Mesothelial cell of epicardium (in vitro differentiated cells): ENCODE measurements around the gene CROT. TPM values are rescaled to one million over a fixed set of nuclear protein-coding genes. Genes with fewer than 3 reads are reported as not detected.

ENCODE experiments used
- DNase-seq, 2 experiments: peaks; one replicate each; pipeline ENCODE4 v3.0.0; 2021; ENCODE audit warnings: low spot score in 2 of 2; ENCODE audit not compliant: unreplicated experiment in 2 of 2
- H3K27ac Mint-ChIP-seq: 2 replicates; pipeline ENCODE4 v1.8.0; 2021; ENCODE audit warnings: mixed read lengths
- H3K27me3 Mint-ChIP-seq: 2 replicates; pipeline ENCODE4 v1.8.0; 2021; ENCODE audit warnings: low read depth, mixed read lengths
- H3K36me3 Mint-ChIP-seq: 2 replicates; pipeline ENCODE4 v1.8.0; 2021; ENCODE audit warnings: mixed read lengths
- H3K4me1 Mint-ChIP-seq: 2 replicates; pipeline ENCODE4 v1.8.0; 2021; ENCODE audit warnings: mixed read lengths
- H3K4me3 Mint-ChIP-seq: 2 replicates; pipeline ENCODE4 v1.8.0; 2021; ENCODE audit warnings: mild to moderate bottlenecking, moderate library complexity, mixed read lengths
- H3K9me3 Mint-ChIP-seq: 2 replicates; pipeline ENCODE4 v1.8.0; 2021; ENCODE audit warnings: mixed read lengths
- total RNA-seq: library from RNA; stranded (reverse); gene quantifications from 3 replicates; pipeline ENCODE4 v1.2.1, GENCODE V29; 2021
- TF ChIP-seq, protein P1 (sequence below): fragments of 200-600 bp; sonication (generic); IDR thresholded peaks from one replicate; pipeline ENCODE4 v1.5.0; 2021; ENCODE audit warnings: antibody characterized with exemption; ENCODE audit not compliant: unreplicated experiment

Gene CROT
- total RNA-seq, 1 donor from 2014 or later = 20.7 TPM

DNA sequence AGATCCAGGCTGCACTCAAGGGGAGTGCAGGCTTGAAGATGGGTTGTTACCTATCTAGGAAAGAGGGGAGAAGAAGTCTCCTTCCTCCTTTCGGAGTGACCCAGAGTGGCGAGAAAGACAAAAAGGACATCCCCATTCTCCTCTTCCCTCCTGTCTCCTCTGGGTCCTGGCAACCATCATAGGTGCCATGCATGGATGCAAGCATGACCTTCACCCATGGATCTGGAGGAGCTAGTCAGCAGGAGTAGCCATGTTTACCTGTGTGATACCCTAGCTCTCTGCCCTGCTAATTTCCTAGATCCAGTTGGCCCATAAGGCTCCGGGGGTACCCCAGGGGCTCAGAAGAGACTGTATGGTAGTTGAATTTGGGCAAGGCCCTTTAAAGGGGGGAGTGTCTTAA is 17.2 kb upstream of the CROT start:
- Mint-ChIP-seq H3K27me3 (no peaks in the 10 kb centered on the region), H3K27ac (no peak overlapping the region), H3K36me3 (peaks cover 77% of the 10 kb centered on the region), H3K4me1 (no peaks in the 10 kb centered on the region), H3K4me3 (no peak overlapping the region), H3K9me3 (peaks cover 57% of the 10 kb centered on the region)
- DNase-seq = no peak
- TF ChIP-seq, protein P1, sequence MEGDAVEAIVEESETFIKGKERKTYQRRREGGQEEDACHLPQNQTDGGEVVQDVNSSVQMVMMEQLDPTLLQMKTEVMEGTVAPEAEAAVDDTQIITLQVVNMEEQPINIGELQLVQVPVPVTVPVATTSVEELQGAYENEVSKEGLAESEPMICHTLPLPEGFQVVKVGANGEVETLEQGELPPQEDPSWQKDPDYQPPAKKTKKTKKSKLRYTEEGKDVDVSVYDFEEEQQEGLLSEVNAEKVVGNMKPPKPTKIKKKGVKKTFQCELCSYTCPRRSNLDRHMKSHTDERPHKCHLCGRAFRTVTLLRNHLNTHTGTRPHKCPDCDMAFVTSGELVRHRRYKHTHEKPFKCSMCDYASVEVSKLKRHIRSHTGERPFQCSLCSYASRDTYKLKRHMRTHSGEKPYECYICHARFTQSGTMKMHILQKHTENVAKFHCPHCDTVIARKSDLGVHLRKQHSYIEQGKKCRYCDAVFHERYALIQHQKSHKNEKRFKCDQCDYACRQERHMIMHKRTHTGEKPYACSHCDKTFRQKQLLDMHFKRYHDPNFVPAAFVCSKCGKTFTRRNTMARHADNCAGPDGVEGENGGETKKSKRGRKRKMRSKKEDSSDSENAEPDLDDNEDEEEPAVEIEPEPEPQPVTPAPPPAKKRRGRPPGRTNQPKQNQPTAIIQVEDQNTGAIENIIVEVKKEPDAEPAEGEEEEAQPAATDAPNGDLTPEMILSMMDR = no peak

- Mint-ChIP-seq H3K9me3 (peaks cover 67% of the 10 kb centered on the region), H3K27ac (no peak overlapping the region), H3K4me1 (no peaks in the 10 kb centered on the region), H3K27me3 (no peaks in the 10 kb centered on the region), H3K36me3 (peaks cover 75% of the 10 kb centered on the region), H3K4me3 (no peak overlapping the region)
- DNase-seq = no peak
- TF ChIP-seq, protein P1 = no peak
These were observed 15.1 kb upstream of the CROT start for GRCh38 chr7:87330316-87330715.

GRCh38 chr7:87330942-87331341 is 14.5 kb upstream of the CROT start:
- TF ChIP-seq, protein P1 = no peak
- H3K4me3 Mint-ChIP-seq = no peak overlapping the region
- no peak for DNase-seq
- no peaks in the 10 kb centered on the region for H3K27me3 Mint-ChIP-seq
- H3K9me3 Mint-ChIP-seq = peaks cover 65% of the 10 kb centered on the region
- no peaks in the 10 kb centered on the region for H3K4me1 Mint-ChIP-seq
- peaks cover 77% of the 10 kb centered on the region for H3K36me3 Mint-ChIP-seq
- no peak overlapping the region for H3K27ac Mint-ChIP-seq

GRCh38 chr7:87331687-87332252 is 13.7 kb upstream of the CROT start:
- no peak for DNase-seq
- TF ChIP-seq, protein P1 = no peak
- no peaks in the 10 kb centered on the region for H3K27me3 Mint-ChIP-seq
- H3K9me3 Mint-ChIP-seq = peaks cover 56% of the 10 kb centered on the region
- H3K36me3 Mint-ChIP-seq = peaks cover 72% of the 10 kb centered on the region
- H3K4me3 Mint-ChIP-seq = no peak overlapping the region
- H3K4me1 Mint-ChIP-seq = no peaks in the 10 kb centered on the region
- no peak overlapping the region for H3K27ac Mint-ChIP-seq

GRCh38 chr7:87332321-87332720 is 13.1 kb upstream of the CROT start:
- no peaks in the 10 kb centered on the region for H3K4me1 Mint-ChIP-seq
- H3K9me3 Mint-ChIP-seq = peaks cover 51% of the 10 kb centered on the region
- H3K36me3 Mint-ChIP-seq = peaks cover 68% of the 10 kb centered on the region
- H3K4me3 Mint-ChIP-seq = no peak overlapping the region
- no peak for DNase-seq
- no peak overlapping the region for H3K27ac Mint-ChIP-seq
- TF ChIP-seq, protein P1 = no peak
- no peaks in the 10 kb centered on the region for H3K27me3 Mint-ChIP-seq

DNA sequence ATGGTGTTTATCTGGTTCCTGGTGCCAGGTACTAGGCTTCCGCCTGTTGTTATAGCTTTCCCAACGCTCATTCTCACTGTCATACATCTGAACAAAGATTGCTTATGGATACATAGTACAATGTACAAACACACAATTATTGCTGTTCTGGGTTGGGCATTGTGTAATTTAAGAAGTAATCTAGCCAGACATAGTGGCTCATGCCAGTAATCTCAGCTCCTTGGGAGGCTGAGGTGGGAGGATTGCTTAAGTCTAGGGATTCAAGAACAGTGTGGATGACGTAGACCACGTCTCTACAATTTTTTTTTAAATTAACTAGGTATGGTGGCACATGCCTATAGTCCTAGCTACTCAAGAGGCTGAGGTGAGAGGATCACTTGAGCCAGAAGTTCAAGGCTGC is 9.3 kb upstream of the CROT start:
- peaks cover 5% of the 10 kb centered on the region for H3K4me1 Mint-ChIP-seq
- H3K36me3 Mint-ChIP-seq = peaks cover 37% of the 10 kb centered on the region
- H3K27ac Mint-ChIP-seq = no peak overlapping the region
- H3K9me3 Mint-ChIP-seq = peaks cover 16% of the 10 kb centered on the region
- no peak overlapping the region for H3K4me3 Mint-ChIP-seq
- DNase-seq = no peak
- TF ChIP-seq, protein P1 = no peak
- H3K27me3 Mint-ChIP-seq = no peaks in the 10 kb centered on the region
